KOPT-K1 (cell line): ENCODE measurements around the gene THAP2.

Experiments used
- H3K27ac ChIP-seq: fragments of 200-600 bp; sonication (generic); 2 replicates; pipeline ENCODE4 v1.5.1; 2016; ENCODE audit warnings: antibody characterized with exemption, mild to moderate bottlenecking, low read depth, low read length; ENCODE audit not compliant: poor library complexity, severe bottlenecking
- H3K36me3 ChIP-seq: fragments of 200-600 bp; sonication (generic); 2 replicates; pipeline ENCODE4 v1.5.1; 2017; ENCODE audit warnings: antibody characterized with exemption, mild to moderate bottlenecking, low read length, moderate library complexity; ENCODE audit not compliant: insufficient read depth
- H3K9me3 ChIP-seq: fragments of 200-600 bp; sonication (generic); 2 replicates; pipeline ENCODE4 v1.5.1; 2017; ENCODE audit warnings: antibody characterized with exemption, low read length, mild to moderate bottlenecking; ENCODE audit not compliant: insufficient read depth, poor library complexity, severe bottlenecking

THAP2 gene

GRCh38 chr12:71708658-71709057 is 44.6 kb downstream of the THAP2 start:
- peaks cover 17% of the 10 kb centered on the region for H3K36me3 ChIP-seq
- H3K27ac ChIP-seq: no peak overlapping the region
- peaks cover 10% of the 10 kb centered on the region for H3K9me3 ChIP-seq

GRCh38 chr12:71710276-71711125 is 46.4 kb downstream of the THAP2 start:
- 0 out of 2 replicates have a peak, but pooled peaks cover 4% of the 10 kb centered on the region for H3K36me3 ChIP-seq
- peaks cover 22% of the 10 kb centered on the region for H3K9me3 ChIP-seq
- no peak overlapping the region for H3K27ac ChIP-seq

GRCh38 chr12:71718611-71719010 is 54.5 kb downstream of the THAP2 start:
- Histone ChIP-seq H3K9me3 (peaks cover 13% of the 10 kb centered on the region), H3K36me3 (no peaks in the 10 kb centered on the region), H3K27ac (no peak overlapping the region)

- Histone ChIP-seq H3K27ac (no peak overlapping the region), H3K36me3 (no peaks in the 10 kb centered on the region), H3K9me3 (peaks cover 2% of the 10 kb centered on the region)
Observed at GRCh38 chr12:71719647-71720370, 55.7 kb downstream of the THAP2 start.

- H3K9me3 ChIP-seq: no peaks in the 10 kb centered on the region
- H3K36me3 ChIP-seq: no peaks in the 10 kb centered on the region
- H3K27ac ChIP-seq: no peak overlapping the region
Observed at GRCh38 chr12:71721783-71722505, 57.8 kb downstream of the THAP2 start.

GRCh38 chr12:71725011-71725410 is 60.9 kb downstream of the THAP2 start:
- Histone ChIP-seq H3K9me3 (no peaks in the 10 kb centered on the region), H3K27ac (no peak overlapping the region), H3K36me3 (no peaks in the 10 kb centered on the region)

- H3K9me3 ChIP-seq: no peaks in the 10 kb centered on the region
- no peak overlapping the region for H3K27ac ChIP-seq
- no peaks in the 10 kb centered on the region for H3K36me3 ChIP-seq
Observed at GRCh38 chr12:71726548-71726947, 62.4 kb downstream of the THAP2 start.

GRCh38 chr12:71727958-71728357 is 63.9 kb downstream of the THAP2 start:
- Histone ChIP-seq H3K36me3 (no peaks in the 10 kb centered on the region), H3K9me3 (no peaks in the 10 kb centered on the region), H3K27ac (no peak overlapping the region)
